Measurements from ENCODE around the gene FRMPD1.

FRMPD1 gene

GRCh38 chr9:37769995-37770394 is 119.2 kb downstream of the FRMPD1 start:
- DNase-seq (ENCODE audit: extremely low read depth in 1 of 2, low read depth in 1 of 2) = no peak

GRCh38 chr9:37775216-37775919 is 124.6 kb downstream of the FRMPD1 start:
- no peak for DNase-seq (ENCODE audit: extremely low read depth in 1 of 2, low read depth in 1 of 2)

GRCh38 chr9:37776328-37776727 is 125.6 kb downstream of the FRMPD1 start:
- DNase-seq (ENCODE audit: extremely low read depth in 1 of 2, low read depth in 1 of 2) = no peak

- no peak for DNase-seq (ENCODE audit: extremely low read depth in 1 of 2, low read depth in 1 of 2)
These were observed 127.8 kb downstream of the FRMPD1 start for GRCh38 chr9:37778534-37778933.

GRCh38 chr9:37784291-37784615 is 133.5 kb downstream of the FRMPD1 start:
- no peak for DNase-seq (ENCODE audit: extremely low read depth in 1 of 2, low read depth in 1 of 2)

GRCh38 chr9:37784616-37785483 is 134.1 kb downstream of the FRMPD1 start, which contains the start of gene EXOSC3:
TSS of gene EXOSC3 (minus strand) at chr9:37785064. CDS start at chr9:37785044, 20 bp downstream.
- DNase-seq (ENCODE audit: extremely low read depth in 1 of 2, low read depth in 1 of 2) = peak; percentile 75 to 85

GRCh38 chr9:37787059-37787458 is 136.3 kb downstream of the FRMPD1 start:
- no peak for DNase-seq (ENCODE audit: extremely low read depth in 1 of 2, low read depth in 1 of 2)

- DNase-seq (ENCODE audit: extremely low read depth in 1 of 2, low read depth in 1 of 2) = no peak
These were observed 137.6 kb downstream of the FRMPD1 start for GRCh38 chr9:37788332-37788731.

GRCh38 chr9:37790096-37790495 is 139.3 kb downstream of the FRMPD1 start:
- no peak for DNase-seq (ENCODE audit: extremely low read depth in 1 of 2, low read depth in 1 of 2)

- no peak for DNase-seq (ENCODE audit: extremely low read depth in 1 of 2, low read depth in 1 of 2)
These were observed 141.4 kb downstream of the FRMPD1 start for GRCh38 chr9:37792122-37792521.

GRCh38 chr9:37796232-37796631 is 145.5 kb downstream of the FRMPD1 start:
- no peak for DNase-seq (ENCODE audit: extremely low read depth in 1 of 2, low read depth in 1 of 2)
